GM13976 (cell line): ENCODE measurements around the gene MSANTD1.

Source experiments
- DNase-seq: peaks from one replicate; pipeline ENCODE4 v3.0.0; 2012; ENCODE audit warnings: low spot score
- CTCF ChIP-seq: IDR thresholded peaks from 2 replicates; pipeline ENCODE4 v1.5.1; 2012; ENCODE audit warnings: borderline replicate concordance, mild to moderate bottlenecking; ENCODE audit not compliant: insufficient read depth; ENCODE audit errors: extremely low read depth, missing control alignments, control extremely low read depth
- in situ Hi-C: fragments of 300-500 bp; cut with MboI; formaldehyde crosslinking; loops from one replicate; pipeline ENCODE4 v1.12.0; 2022; ENCODE audit warnings: low sequenced_read_pairs, mixed read lengths, inconsistent platforms; ENCODE audit not compliant: unreplicated experiment

Gene MSANTD1

GRCh38 chr4:3210467-3210866 is 38.5 kb upstream of the MSANTD1 start:
- in situ Hi-C loops: no loop called here
- TF ChIP-seq CTCF: no peak
- DNase-seq: no peak

GRCh38 chr4:3211866-3212265 is 37.1 kb upstream of the MSANTD1 start:
- in situ Hi-C loops: no loop called here
- no peak for TF ChIP-seq CTCF
- DNase-seq: no peak

- TF ChIP-seq CTCF: no peak
- no peak for DNase-seq
- in situ Hi-C loops: no loop called here
These were observed 36.4 kb upstream of the MSANTD1 start for GRCh38 chr4:3212391-3213105.

GRCh38 chr4:3213106-3213425 is 35.9 kb upstream of the MSANTD1 start:
- no peak for DNase-seq
- no peak for TF ChIP-seq CTCF
- in situ Hi-C loops: no loop called here

- TF ChIP-seq CTCF: no peak
- no peak for DNase-seq
- in situ Hi-C loops: no loop called here
These were observed 35.2 kb upstream of the MSANTD1 start for GRCh38 chr4:3213661-3214250.

- TF ChIP-seq CTCF: no peak
- in situ Hi-C loops: no loop called here
- DNase-seq: no peak
These were observed 33.7 kb upstream of the MSANTD1 start for GRCh38 chr4:3215256-3215655.
